ENCODE measurements around the gene DLGAP4.

DLGAP4 gene

DNA sequence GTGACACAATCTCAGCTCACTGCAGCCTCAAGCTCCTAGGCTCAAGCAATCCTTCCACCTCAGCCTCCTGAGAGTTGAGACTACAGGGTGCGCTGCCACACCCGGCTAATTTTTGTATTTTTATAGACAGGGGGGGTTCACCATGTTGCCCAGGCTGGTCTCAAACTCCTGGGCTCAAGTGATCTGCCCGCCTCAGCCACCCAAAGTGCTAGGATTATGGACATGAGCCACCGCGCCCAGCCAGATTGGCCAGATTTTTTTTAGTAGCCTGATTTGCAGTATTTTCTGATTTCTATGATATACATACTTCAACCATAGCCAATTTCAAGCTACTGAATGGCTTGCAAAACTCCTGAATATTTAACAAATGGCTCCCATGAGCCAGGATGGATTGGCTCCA, 21.4 kb upstream of the DLGAP4 start:
- FAIRE-seq, result no peak
- TF ChIP-seq POLR2A (IDR thresholded peaks at IDR 0.05; ENCODE audit: low read depth, low read length), result no peak
- DNase-seq (ENCODE audit: insufficient read length, low spot score), result no peak

DNA sequence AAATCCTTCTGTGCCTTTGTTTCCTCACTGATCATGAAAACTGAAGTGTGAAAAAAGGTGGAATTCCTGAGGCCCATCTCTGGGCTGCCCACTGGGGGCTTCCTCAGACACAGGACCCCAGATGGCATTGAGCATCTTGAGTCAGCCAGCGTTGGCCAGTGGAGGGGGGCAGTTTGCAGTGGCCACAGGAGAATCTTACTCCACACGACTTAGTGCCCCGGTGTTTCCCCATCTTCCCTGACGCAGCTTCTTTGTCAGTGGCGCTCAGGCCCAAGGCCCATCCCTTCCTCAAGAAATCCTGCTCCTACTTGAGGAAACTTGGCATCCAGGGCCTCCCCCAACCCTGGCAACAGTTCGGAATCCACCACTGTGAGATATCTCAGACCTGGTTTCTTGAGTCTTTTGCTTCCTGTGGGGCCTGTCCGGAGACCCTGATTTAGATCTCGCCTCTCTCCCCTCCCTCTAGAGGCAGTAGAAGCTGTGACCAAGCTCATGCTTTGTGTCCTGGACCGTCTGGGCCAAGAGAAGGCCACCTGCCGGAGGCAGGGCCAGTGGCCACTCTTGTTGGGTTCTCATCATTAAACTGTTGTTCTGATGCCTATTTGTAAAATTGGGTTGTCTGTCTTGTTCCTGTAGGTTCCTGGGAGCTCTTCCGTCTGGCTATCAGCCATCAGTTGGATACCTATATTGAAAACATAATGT, 20.2 kb upstream of the DLGAP4 start:
- no peak for DNase-seq (ENCODE audit: insufficient read length, low spot score)
- FAIRE-seq, result no peak
- no peak for TF ChIP-seq POLR2A (IDR thresholded peaks at IDR 0.05; ENCODE audit: low read depth, low read length)

DNA sequence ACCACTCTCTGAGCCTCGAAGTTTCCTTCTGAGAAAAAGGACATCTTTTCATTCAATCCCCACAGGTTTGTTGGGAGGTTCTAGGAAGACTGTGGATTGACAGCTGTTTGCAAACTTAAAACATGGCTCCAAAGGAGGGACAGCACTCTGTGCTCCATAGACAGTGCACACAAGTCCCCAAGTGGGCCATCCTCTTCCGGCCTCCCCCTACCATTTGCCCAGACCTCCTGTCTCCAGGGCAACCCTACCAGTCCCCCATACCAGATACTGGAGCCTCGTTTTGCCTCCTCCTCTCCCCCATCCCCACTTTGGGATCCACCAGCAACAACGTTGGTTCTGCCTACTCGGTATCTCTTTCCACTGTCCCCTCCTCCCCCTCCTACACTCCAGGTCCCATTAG, 8.5 kb upstream of the DLGAP4 start:
- DNase-seq (ENCODE audit: insufficient read length, low spot score) (no peak), FAIRE-seq (no peak)
- no peak for TF ChIP-seq POLR2A (IDR thresholded peaks at IDR 0.05; ENCODE audit: low read depth, low read length)

DNA sequence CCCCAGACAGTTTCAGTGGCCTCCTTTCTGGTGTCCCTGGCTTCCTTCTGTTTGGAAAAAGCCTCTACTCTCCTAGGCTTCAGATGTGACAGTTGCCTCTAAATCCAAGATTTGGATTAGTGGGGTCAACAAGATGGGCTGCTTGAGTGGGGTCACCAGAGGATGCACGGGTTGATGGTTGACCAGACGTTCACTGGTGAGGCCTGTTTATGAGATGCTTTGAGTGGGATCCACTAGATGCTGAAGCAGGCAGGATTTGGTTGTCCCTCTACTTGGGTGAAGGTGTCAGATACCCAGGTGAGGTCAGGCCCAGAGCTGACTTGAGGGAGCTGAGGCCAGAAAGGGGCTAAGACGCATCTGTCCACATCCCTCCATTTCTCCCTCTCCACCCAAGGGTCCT, 8.1 kb upstream of the DLGAP4 start:
- no peak for TF ChIP-seq POLR2A (IDR thresholded peaks at IDR 0.05; ENCODE audit: low read depth, low read length)
- DNase-seq (ENCODE audit: insufficient read length, low spot score), result no peak
- FAIRE-seq, result no peak

DNA sequence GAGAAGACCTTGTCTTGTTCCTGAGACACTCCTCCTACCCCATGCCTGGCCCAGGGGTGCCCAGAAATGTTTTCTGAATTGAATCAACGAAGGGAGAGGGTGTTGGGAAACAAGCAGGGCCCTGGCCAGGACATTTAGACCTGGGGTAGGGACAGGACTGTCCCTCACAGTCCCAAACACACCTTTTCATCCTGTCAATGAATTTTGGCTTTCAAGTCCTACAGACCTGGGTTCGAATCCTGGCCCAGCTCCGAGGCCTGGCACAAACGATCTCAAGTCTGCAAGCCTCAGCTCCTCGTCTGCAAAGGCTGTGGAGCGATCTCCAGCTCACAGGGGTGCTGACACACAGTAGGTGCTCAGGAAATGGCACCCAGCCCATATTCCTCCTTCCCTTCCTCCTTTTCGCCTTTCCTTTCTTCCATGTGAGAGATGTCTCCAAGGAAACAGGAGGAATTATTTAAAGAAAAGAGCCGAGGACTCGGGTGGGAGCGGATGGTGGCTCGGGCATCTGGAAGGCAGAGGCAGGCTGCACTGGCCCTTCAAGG, 7.3 kb upstream of the DLGAP4 start:
- FAIRE-seq (no peak), DNase-seq (ENCODE audit: insufficient read length, low spot score) (no peak)
- TF ChIP-seq POLR2A (IDR thresholded peaks at IDR 0.05; ENCODE audit: low read depth, low read length), result no peak

DNA sequence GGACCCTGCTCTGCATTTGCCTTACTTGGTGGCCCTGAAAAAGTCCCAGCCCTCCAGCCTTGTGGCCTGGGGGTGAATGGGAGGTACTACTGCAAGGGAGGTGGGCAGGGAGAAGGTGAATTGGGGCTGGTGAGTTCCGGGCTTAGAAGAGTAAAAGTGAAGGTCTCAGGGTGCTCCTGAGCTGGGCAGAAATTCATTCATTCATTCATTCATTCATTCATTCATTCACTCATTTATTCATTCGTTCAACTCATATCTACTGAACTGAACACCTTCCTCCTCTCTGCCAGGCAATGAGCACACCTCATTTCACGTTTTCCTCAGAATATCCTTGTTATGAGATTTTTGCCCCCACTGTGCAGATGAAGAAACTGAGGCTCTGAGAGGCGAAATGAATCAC, 6.7 kb upstream of the DLGAP4 start:
- FAIRE-seq, result no peak

DNA sequence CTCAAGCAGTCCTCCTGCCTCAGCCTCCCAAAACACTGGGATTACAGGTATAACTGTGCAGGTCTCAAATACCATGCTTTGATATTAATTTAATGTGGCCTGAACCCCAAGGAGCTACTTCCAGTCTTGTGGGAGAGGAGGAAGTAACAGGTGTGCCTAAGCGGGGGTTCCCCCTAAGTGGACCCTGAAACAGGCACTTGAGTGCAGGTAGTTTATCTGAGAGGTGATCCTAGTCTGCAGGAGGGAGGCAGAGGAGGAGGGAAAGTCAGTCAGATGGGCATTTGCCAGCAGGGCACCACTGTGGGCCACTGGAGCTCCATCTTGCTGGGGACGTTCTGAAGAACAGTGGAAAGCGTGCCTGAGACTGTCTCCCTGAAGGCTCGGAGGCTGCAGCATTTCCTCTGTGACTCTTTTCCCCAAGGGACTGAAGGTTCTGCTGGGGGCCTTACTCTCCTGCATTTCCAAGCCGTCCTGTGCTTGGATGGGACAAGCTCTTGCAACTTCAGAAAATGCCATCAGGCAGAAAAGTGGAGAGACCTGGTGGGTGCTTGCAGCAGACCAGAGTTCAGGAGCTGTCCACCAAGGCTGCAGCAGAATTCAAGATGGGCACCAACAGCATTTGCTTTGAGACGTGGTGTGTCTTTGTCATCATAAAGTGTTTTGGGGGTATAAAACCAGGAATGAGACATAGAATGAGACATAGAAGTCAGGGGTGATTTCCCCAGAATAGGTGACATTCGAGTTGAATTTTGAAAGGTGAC, 4.6 kb upstream of the DLGAP4 start:
- no peak for TF ChIP-seq POLR2A (IDR thresholded peaks at IDR 0.05; ENCODE audit: low read depth, low read length)
- FAIRE-seq (no peak), DNase-seq (ENCODE audit: insufficient read length, low spot score) (no peak)

More for the DNA sequence above, 6.7 kb upstream of the DLGAP4 start:
- no peak for DNase-seq (ENCODE audit: insufficient read length, low spot score)
- TF ChIP-seq POLR2A (IDR thresholded peaks at IDR 0.05; ENCODE audit: low read depth, low read length), result no peak

DNA sequence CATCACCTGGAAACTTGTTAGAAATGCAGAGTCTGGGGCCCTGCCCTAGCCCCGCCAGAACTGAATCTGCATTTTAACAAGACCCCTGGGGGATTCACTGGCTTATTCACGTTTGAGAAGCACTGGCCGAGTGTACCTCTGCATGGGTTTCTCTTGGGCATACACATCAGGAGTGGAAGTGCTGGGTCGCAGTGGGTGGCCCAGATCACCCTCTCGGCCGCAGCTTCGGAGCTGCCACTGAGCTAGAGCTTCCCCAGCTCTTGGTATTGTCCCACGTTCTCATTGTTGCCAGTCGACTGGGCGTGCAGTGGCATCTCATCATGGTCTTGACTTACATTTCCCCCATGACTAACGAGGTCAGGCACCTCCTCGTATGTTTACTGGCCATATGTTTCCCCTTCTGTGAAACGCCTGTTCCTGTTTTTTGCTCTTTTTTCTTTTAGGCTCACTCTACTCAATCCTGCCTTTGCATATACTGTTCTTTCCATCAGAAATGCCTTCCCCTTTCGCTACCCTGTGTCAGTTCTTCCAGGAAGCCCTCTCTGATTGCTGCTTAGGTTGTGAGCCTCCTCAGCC, 3.0 kb upstream of the DLGAP4 start:
- DNase-seq (ENCODE audit: insufficient read length, low spot score) (no peak), FAIRE-seq (no peak)
- TF ChIP-seq POLR2A (IDR thresholded peaks at IDR 0.05; ENCODE audit: low read depth, low read length), result no peak

DNA sequence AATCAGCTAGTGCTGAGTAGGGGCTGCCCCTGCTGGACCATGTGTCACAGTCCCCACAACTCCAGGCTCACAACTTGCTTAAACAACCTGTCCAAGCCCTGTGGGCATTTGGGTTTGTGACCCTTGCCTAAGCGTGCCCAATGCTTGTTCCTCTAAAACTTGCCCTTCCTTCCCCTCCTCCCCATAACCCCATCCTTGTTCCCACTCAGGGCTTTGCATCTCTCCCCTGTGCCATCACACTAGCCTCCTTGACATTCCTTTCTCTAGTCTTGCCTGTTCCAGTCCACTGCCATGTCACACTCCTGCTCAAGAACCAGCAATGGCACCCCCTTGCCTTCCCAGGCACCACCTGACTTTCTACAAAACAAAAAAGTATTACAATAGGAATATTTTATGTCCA, 2.3 kb upstream of the DLGAP4 start:
- FAIRE-seq (no peak), DNase-seq (ENCODE audit: insufficient read length, low spot score) (no peak)
- no peak for TF ChIP-seq POLR2A (IDR thresholded peaks at IDR 0.05; ENCODE audit: low read depth, low read length)

DNA sequence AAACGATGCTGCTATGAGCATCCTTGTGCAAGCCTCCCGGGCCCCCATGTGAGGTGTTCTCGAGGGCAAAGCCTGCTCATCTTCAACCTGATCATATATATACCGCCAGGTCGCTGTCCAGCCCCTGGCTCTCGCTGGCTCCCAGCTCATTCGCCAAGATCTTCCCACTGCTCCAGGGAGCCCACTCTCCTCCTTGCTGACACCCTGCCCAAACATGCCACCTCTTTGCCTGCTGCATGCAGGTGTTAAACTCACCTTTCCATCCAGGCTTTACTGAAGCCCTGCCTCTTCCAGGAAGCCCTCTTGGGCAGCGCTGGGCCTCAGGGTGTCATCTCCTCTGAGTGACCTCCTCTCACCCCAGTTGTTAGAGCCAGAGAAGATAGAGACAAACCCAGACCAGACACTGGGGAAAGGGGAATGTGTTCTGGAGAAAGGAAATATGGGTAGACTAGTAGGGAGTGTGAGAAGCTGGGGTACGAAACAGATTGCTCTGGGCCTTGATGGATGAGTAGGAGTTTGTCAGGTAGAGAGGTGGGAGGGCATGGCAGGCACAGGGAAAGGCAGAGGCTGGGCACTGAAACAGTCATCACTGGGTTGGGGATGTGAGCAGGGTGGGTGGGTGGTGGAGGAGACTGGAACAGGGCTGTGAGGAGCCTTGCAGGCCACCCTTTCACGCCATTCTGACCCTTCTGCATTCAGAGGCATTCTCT, 1.2 kb upstream of the DLGAP4 start:
- no peak for FAIRE-seq
- no peak for TF ChIP-seq POLR2A (IDR thresholded peaks at IDR 0.05; ENCODE audit: low read depth, low read length)

DNA sequence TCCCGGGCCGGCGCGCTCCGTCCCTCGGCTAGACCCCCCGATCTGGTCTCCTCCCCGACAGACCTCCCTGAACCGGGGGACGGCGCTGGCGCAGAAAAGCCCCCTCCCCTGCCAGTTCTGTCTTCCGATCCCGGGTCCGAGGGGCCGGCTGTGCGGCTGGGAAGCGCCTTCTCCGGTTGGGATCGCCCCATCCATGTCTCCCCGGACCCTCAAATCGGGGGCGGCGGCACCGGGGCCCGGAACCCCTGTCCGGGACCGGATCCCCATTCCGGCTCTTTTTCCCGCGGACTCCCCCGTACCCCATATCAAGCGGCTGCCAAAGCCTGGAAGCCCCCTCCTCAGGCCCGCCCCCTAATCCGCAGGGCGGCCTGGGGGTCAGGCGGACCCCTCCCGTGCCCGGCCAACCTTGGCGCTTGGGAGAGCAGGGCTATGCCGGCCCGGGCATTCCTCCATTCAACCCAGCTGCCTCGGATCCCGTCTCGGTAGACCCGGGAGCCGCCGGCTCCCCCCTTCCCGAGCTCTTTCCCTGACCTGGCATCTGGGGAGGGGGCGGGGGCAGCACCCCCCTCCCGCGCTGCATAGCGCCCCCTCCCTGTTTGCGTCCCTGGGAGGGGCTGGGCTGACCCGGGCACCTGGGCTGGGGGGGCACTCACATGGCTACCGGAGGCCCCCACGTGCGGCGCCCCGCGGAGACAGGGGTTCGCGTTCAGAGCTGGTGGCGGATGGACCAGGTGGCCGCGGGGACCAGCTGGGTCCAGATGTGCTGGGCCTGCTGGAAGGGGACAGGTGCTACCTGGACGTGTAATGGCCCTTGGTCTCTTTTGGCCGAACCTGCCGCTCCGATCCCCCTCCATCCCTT, 643 bp downstream of the DLGAP4 start:
- FAIRE-seq (no peak), DNase-seq (ENCODE audit: insufficient read length, low spot score) (no peak)
- no peak for TF ChIP-seq POLR2A (IDR thresholded peaks at IDR 0.05; ENCODE audit: low read depth, low read length)

More for the DNA sequence above, 1.2 kb upstream of the DLGAP4 start:
- no peak for DNase-seq (ENCODE audit: insufficient read length, low spot score)

DNA sequence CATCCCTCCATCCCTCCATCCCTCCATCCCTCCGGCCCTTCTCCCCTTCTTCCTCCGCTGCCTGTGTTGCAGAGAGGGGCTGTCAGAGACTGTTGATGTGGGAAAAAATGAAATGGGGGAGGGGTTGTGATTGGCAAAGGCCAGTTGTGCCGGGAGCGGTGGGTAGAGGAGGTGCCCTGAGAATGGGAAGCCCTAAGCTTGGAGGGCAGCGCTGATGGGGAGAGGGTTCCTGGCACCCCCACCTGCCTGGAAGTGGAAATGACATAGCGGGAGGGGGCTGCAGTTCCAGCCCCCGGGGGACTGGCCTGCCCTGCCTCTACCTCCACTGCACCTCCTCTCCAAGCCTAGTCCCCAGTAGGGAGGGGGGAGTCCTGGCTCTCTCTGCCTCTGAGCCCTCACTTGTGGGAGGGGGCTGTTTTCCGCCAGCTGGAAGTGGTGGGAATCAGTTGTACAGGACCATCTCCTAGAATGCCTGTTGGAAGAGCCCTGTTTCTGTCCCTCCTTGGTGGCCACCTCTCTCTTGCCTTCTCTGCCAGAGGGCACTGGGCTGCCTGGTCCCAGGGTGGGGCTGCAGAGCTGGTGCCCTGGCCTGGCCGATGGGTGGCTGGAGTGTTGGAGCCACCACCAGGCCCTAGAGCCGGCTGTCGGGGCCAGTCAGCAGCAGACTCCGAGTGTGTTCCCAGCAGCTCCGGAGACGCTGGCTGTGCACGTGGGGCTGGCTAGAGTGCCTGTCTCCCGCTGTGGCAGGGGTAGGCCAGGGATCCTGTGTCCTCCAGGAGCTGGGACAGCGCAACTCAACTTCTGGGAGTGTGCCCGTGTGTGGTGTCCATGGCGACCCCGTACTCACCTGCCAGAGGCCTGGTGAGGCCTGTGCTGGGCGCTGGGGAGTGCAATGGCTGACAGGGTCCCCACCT, 1.5 kb downstream of the DLGAP4 start:
- DNase-seq (ENCODE audit: insufficient read length, low spot score), result no peak
- no peak for FAIRE-seq
- no peak for TF ChIP-seq POLR2A (IDR thresholded peaks at IDR 0.05; ENCODE audit: low read depth, low read length)
